Activated CD4-positive, CD25-positive, alpha-beta regulatory T cell (primary cell): ENCODE data around the gene KAZN.

Experiments used
- DNase-seq, 4 experiments: peaks; one replicate each; lab custom pipeline; 2025; lab: John Stamatoyannopoulos, UW

KAZN gene

DNA sequence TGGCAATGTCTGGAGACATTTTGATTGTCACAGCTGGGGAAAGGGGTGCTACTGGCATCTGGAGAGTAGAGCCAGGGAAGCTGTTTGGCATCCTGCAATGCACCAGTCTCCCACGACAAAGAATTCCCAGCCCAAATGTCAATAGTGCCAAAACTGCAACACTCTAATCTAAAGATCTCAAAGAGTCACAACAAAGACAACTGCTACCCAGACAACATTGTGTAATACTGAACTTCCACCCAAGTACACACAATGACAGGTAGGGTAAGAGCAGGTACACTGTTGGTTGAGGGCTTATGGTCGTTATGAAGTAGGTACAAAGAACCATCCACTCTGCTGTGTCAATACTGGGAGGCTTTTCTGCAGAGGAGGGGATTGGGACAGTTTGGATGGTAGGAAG, 546.8 kb downstream of the KAZN start:
- no peak for DNase-seq

GRCh38 chr1:15146142-15146680, 547.7 kb downstream of the KAZN start:
- DNase-seq: no peak

- DNase-seq: no peak
Observed at GRCh38 chr1:15146971-15147376, 548.5 kb downstream of the KAZN start.

- DNase-seq: no peak
Observed at GRCh38 chr1:15148004-15148403, 549.5 kb downstream of the KAZN start.

DNA sequence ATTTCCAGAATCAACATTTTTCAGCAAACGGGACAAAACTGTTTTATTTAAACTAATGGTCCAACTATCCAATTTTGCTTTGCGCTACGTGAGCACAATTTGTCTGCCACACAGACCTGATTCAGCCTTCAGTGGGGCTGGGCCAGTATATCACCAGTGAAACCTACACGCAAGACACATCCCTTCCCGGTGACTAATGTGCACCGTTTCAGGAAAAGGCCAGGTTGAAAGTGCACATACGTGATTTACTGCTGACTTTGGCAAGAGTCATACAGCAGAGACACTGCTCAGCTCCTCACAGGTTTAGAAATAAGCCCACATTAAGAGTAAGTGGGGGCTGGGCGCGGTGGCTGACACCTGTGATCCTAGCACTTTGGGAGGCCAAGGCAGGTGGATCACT, 550.0 kb downstream of the KAZN start:
- no peak for DNase-seq

GRCh38 chr1:15148941-15149340, 550.5 kb downstream of the KAZN start:
- DNase-seq: no peak

DNA sequence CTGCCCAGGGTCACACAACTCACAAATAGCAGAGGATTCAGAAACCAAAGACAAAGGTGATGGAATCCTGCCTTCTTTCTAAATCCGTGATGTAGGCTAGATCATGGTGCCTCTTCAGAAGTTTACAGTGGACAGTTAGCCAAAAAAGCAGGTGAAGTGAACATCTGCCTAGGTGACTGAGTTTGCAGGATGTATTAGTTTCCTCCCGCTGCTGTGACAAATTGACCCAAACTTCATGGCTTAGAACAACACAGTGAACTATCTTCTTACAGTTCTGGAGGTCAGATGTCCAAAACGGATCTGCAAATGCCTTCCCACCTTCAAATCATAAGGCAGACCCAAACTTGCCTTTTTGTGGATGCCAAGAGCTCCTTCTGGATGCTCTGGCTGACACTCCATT, 551.9 kb downstream of the KAZN start:
- no peak for DNase-seq

GRCh38 chr1:15151377-15151806, 552.9 kb downstream of the KAZN start:
- DNase-seq: no peak

GRCh38 chr1:15151871-15152270, 553.4 kb downstream of the KAZN start:
- DNase-seq: no peak

DNA sequence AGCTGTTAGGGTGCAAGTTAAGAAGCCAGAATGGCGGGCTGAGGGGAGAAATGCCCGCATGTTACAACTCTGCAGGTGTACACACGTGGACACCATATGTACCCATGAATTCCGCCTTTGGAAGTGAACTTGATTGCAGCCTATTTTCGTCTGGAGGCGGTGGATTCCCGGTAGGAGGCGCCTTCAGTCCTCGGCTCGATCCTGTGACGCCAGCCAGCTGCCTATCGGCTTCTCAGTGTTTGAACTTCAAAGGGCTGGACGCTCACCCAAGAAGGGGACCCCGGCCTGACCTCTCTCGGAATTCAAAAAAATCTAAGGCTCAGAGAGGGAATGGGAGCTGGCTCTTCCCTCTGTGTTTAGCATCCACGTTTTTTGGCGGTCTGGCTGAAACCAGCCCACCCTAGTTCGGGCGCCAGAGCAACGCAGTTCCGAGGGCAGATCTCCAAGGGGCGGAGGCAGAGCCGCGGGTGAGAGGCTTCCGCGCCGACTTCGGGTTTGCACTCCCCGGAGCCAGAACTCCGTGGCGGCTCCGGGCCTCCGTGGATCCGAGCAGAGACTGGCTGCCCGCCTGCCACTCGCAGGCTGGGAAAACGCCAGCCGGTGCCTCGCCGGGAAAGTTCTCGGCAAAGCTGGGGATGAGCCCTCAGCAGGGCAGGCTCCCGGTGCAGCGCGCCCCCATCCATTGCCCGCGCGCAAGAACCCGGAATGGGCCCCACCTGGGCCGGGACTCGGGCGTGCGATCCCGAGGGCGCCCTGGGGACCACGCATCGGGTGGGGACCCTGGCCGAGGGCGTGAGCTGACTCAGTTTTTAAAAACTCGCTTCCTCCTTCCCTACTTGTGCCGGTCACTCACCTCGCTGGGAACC, 554.1 kb downstream of the KAZN start:
- DNase-seq: no peak

- no peak for DNase-seq
Observed at GRCh38 chr1:15153184-15153841, 554.8 kb downstream of the KAZN start, which contains the start of gene TMEM51. TSS of gene TMEM51 (plus strand) at chr1:15153747. CDS start at chr1:15215088, 61,341 bp downstream.

- DNase-seq: no peak
Observed at GRCh38 chr1:15153842-15154479, 555.5 kb downstream of the KAZN start.

DNA sequence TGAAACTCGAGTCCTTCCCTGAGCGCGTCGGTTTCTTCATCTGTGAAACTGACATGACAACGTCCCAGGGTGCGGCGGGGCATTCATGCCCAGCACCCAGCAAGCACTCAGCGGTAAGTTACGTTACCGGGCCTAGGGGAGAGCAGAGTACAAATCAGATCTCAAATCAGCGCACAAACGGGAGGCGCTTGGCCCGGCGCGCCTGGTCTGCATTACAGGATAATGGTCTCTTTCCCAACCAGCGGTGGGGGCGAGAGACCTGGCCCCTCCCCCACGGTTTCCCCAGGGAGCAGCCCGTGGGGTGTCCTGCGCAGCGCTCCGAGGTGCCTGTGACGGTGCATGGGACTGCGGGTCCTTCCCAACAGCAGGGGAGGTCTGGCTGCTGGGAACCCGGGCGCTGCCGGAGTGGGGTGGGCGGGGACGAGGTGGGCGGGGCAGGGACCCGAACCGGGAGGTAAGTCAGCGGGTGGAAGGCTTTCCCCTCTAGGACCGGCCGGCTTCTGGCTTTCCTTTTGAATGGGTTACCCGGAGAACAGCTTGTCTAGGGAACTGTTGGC, 556.1 kb downstream of the KAZN start:
- no peak for DNase-seq

- DNase-seq: no peak
Observed at GRCh38 chr1:15155191-15155590, 556.7 kb downstream of the KAZN start.

GRCh38 chr1:15155888-15156741, 557.6 kb downstream of the KAZN start:
- DNase-seq: no peak

- DNase-seq: no peak
Observed at GRCh38 chr1:15156807-15157380, 558.4 kb downstream of the KAZN start.

DNA sequence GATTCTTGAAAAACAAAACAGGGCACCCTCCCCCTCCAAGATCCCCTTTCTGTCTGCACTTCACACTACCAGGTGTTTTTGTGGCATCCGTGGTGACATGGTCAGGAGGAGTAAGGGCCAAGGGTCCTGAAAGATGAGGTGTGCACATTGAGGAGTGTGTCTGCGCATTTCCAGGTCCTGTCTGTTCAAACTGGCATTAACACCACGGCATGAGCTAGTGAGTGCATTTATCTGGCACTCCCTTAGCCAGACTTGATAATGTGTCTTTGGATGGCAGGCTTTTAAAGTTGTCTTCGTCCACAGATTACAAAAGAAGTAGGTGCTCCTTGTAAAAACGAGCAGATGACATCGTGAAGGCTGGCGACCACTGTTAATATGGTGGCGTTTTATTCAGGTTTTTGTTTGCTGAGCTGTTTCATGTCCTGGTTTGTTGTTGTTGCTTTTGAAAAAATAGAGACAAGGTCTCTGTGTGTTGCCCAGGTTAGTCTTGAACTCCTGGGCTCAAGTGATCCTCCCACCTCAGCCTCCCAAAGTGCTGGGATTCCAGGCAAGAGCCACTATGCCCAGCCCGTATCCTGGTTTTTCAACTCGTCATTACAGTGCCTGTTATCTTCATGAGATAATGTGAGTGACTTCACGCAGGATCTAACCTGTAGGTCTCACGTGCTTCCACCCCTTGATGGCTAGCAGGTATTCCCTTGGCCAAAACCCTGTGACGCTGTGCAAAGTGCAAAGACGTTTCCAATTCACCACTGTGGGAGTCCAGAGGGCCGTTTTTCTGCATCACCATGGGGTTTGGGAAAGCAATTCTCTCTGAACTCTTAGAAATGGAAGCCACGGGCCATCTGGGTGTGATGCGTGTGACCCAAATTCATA, 559.3 kb downstream of the KAZN start:
- DNase-seq: no peak

DNA sequence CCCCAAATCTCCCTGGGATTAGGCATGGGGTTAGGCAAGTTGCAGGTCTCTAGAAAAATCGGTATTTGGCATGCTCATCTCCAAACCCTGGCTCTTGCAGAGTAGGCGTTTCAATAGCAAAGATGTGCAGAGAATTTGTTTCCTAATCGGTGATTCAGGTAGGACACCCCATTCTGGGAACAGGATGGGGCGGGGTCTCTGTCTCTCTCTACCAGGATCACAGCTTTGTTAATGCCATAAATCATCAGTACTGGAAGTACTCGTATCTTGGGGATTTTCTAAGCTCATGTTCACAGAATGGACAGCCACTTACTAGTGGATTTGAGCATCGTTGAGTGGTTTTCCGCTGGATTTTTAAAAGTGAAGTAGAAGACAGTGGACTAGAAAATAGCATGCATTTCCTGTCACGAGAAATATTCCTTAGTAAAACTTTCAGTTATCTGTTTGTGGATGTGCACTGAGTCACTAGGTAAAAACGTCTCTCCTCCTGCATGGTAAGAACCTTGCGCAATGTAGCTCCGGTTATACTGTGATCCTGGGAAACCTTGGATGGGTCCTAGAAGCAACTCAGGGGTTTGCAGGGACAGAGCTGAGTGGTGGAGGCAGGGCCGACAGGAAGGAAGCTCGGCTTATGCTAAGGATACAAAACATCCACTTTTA, 560.2 kb downstream of the KAZN start:
- no peak for DNase-seq

GRCh38 chr1:15159166-15159555, 560.7 kb downstream of the KAZN start:
- no peak for DNase-seq
